Stimulated activated CD8-positive, alpha-beta memory T cell treated with anti-CD3 and anti-CD28 coated beads, Interleukin-7, amount 100 ng/mL, for 4 hours (primary cell): ENCODE results near the gene ITFG2.
A peak's percentile ranks its signal among the peaks of the same experiment; 100 is the strongest.
"Not testable (repeated sequence)": the region's sequence is repeated elsewhere in the genome, so short reads cannot be mapped to it uniquely, and the experiment has no call there.

Source experiments
- DNase-seq, 2 donors: peaks; one replicate each; pipeline ENCODE4 v3.0.0-alpha.2; 2020; ENCODE audit warnings: low read depth in 2 of 2

Gene ITFG2

GRCh38 chr12:2812290-2813213 lies at the start of gene ITFG2:
TSS of gene ITFG2 (plus strand) at chr12:2812668. CDS start at chr12:2812761, 93 bp downstream.
- peak; percentile 95 to 97 for DNase-seq

- no peak for DNase-seq
These were observed 48.1 kb upstream of the ITFG2 start for GRCh38 chr12:2764398-2764797.

- DNase-seq, result no peak
These were observed 47.4 kb upstream of the ITFG2 start for GRCh38 chr12:2765052-2765451.

GRCh38 chr12:2765608-2766007 lies 46.9 kb upstream of the ITFG2 start:
- no peak for DNase-seq

- DNase-seq, result no peak
These were observed 44.1 kb upstream of the ITFG2 start for GRCh38 chr12:2768224-2768961.

GRCh38 chr12:2769866-2770533 lies 42.5 kb upstream of the ITFG2 start:
- DNase-seq, result no peak

- not testable (repeated sequence) for DNase-seq
These were observed 41.9 kb upstream of the ITFG2 start for GRCh38 chr12:2770544-2770943.

- DNase-seq, result no peak
These were observed 40.1 kb upstream of the ITFG2 start for GRCh38 chr12:2772370-2772769.

- DNase-seq, result no peak
These were observed 39.1 kb upstream of the ITFG2 start for GRCh38 chr12:2773199-2773875.

GRCh38 chr12:2775431-2775830 lies 37.0 kb upstream of the ITFG2 start:
- DNase-seq, result no peak

GRCh38 chr12:2776129-2776806 lies 36.2 kb upstream of the ITFG2 start:
- DNase-seq, result no peak

GRCh38 chr12:2779281-2779680 lies 33.2 kb upstream of the ITFG2 start:
- DNase-seq, result no peak

GRCh38 chr12:2783936-2784600 lies 28.4 kb upstream of the ITFG2 start:
- DNase-seq, result peak in 1 of 2 donors; percentile 11

- DNase-seq, result no peak
These were observed 27.5 kb upstream of the ITFG2 start for GRCh38 chr12:2785017-2785416.

GRCh38 chr12:2791089-2791488 lies 21.4 kb upstream of the ITFG2 start:
- no peak for DNase-seq

GRCh38 chr12:2792671-2793500 lies 19.6 kb upstream of the ITFG2 start:
- no peak for DNase-seq

GRCh38 chr12:2793561-2793960 lies 18.9 kb upstream of the ITFG2 start:
- DNase-seq, result no peak

- peak in 1 of 2 donors; percentile 17 for DNase-seq
These were observed 18.2 kb upstream of the ITFG2 start for GRCh38 chr12:2794191-2794735.

- DNase-seq, result peak; percentile 83 to 91
These were observed 17.7 kb upstream of the ITFG2 start, which contains the start of gene FKBP4 for GRCh38 chr12:2794736-2795289. TSS of gene FKBP4 (plus strand) at chr12:2794970. CDS start at chr12:2795140, 170 bp downstream.
